Activated CD8-positive, alpha-beta memory T cell treated with anti-CD3 and anti-CD28 coated beads, Interleukin-2, amount 50 U/mL, for 24 hours (primary cell): ENCODE data around the gene OR3A3.
"Not testable (repeated sequence)": the region's sequence is repeated elsewhere in the genome, so short reads cannot be mapped to it uniquely, and the experiment has no call there.

Experiments used
- DNase-seq: peaks from one replicate; pipeline ENCODE4 v3.0.0-alpha.2; 2020; ENCODE audit errors: extremely low read depth

Gene OR3A3

GRCh38 chr17:3411070-3411469, at the start of gene OR3A3:
TSS of gene OR3A3 (plus strand) at chr17:3411370.
- no peak for DNase-seq

- DNase-seq = not testable (repeated sequence)
Measured at GRCh38 chr17:3371167-3371566, 40.0 kb upstream of the OR3A3 start.

GRCh38 chr17:3378321-3378720, 32.8 kb upstream of the OR3A3 start:
- no peak for DNase-seq

GRCh38 chr17:3381957-3382356, 29.2 kb upstream of the OR3A3 start:
- no peak for DNase-seq

- no peak for DNase-seq
Measured at GRCh38 chr17:3385869-3386816, 25.0 kb upstream of the OR3A3 start, which contains the start of gene OR3A2. TSS of gene OR3A2 (minus strand) at chr17:3386308.

- DNase-seq = no peak
Measured at GRCh38 chr17:3389791-3390190, 21.4 kb upstream of the OR3A3 start.

- DNase-seq = not testable (repeated sequence)
Measured at GRCh38 chr17:3397801-3398200, 13.4 kb upstream of the OR3A3 start.

GRCh38 chr17:3398310-3398709, 12.9 kb upstream of the OR3A3 start, which contains the start of gene OR1E1:
TSS of gene OR1E1 (minus strand) at chr17:3398410. CDS start at chr17:3398410, 0 bp downstream.
- DNase-seq = no peak

GRCh38 chr17:3400055-3400454, 11.1 kb upstream of the OR3A3 start:
- no peak for DNase-seq

- no peak for DNase-seq
Measured at GRCh38 chr17:3401786-3402185, 9.4 kb upstream of the OR3A3 start.

GRCh38 chr17:3403856-3404255, 7.3 kb upstream of the OR3A3 start:
- DNase-seq = not testable (repeated sequence)

- DNase-seq = not testable (repeated sequence)
Measured at GRCh38 chr17:3412216-3412615, 1.0 kb downstream of the OR3A3 start.

GRCh38 chr17:3415610-3416009, 4.4 kb downstream of the OR3A3 start:
- DNase-seq = no peak

GRCh38 chr17:3418222-3418621, 7.1 kb downstream of the OR3A3 start:
- DNase-seq = no peak

- not testable (repeated sequence) for DNase-seq
Measured at GRCh38 chr17:3433215-3433614, 22.0 kb downstream of the OR3A3 start.

- no peak for DNase-seq
Measured at GRCh38 chr17:3433741-3434140, 22.6 kb downstream of the OR3A3 start, which contains the start of gene OR1E2. TSS of gene OR1E2 (minus strand) at chr17:3433841. CDS start at chr17:3433841, 0 bp downstream.

GRCh38 chr17:3438368-3438767, 27.2 kb downstream of the OR3A3 start:
- DNase-seq = no peak

GRCh38 chr17:3440451-3440850, 29.3 kb downstream of the OR3A3 start:
- no peak for DNase-seq

GRCh38 chr17:3447625-3448024, 36.5 kb downstream of the OR3A3 start:
- DNase-seq = no peak

GRCh38 chr17:3448059-3448665, 37.0 kb downstream of the OR3A3 start:
- DNase-seq = no peak

- not testable (repeated sequence) for DNase-seq
Measured at GRCh38 chr17:3466355-3466754, 55.2 kb downstream of the OR3A3 start.

GRCh38 chr17:3469529-3469928, 58.4 kb downstream of the OR3A3 start:
- no peak for DNase-seq

- no peak for DNase-seq
Measured at GRCh38 chr17:3471599-3471998, 60.4 kb downstream of the OR3A3 start, which contains the start of gene SPATA22. TSS of gene SPATA22 (minus strand) at chr17:3471819. CDS start at chr17:3469325, 2,494 bp downstream.
